Stimulated activated CD4-positive, alpha-beta T cell treated with anti-CD3 and anti-CD28 coated beads, TNF-alpha, amount 100 ng/mL, for 24 hours (primary cell): ENCODE results near the gene MDC1.

Source experiments
- DNase-seq, 3 experiments: peaks; one replicate each; pipeline ENCODE4 v3.0.0-alpha.2; 2020; ENCODE audit warnings: low read depth in 3 of 3

The MDC1 gene

GRCh38 chr6:30703011-30703410 lies 14.1 kb downstream of the MDC1 start:
- no peak for DNase-seq

- DNase-seq = no peak
Measured at GRCh38 chr6:30700340-30700739, 16.7 kb downstream of the MDC1 start.

- no peak for DNase-seq
Measured at GRCh38 chr6:30696432-30696831, 20.6 kb downstream of the MDC1 start.

- DNase-seq = no peak
Measured at GRCh38 chr6:30691208-30691847, 25.8 kb downstream of the MDC1 start.

- DNase-seq = peak in 2 of 3 experiments; percentile 67 to 81
Measured at GRCh38 chr6:30690403-30691207, 26.5 kb downstream of the MDC1 start, which contains the start of gene NRM. Gene NRM, minus strand, starts transcription at chr6:30690984. Its CDS starts 10 bp downstream, at chr6:30690974.

- DNase-seq = no peak
Measured at GRCh38 chr6:30689985-30690384, 27.1 kb downstream of the MDC1 start.

- no peak for DNase-seq
Measured at GRCh38 chr6:30689022-30689865, 27.8 kb downstream of the MDC1 start.

GRCh38 chr6:30688569-30688968 lies 28.5 kb downstream of the MDC1 start:
- DNase-seq = no peak

GRCh38 chr6:30687659-30688431 lies 29.2 kb downstream of the MDC1 start:
- DNase-seq = no peak

- peak in 2 of 3 experiments; percentile 75 to 95 for DNase-seq
Measured at GRCh38 chr6:30686908-30687658, 30.0 kb downstream of the MDC1 start.

GRCh38 chr6:30686009-30686907 lies 30.8 kb downstream of the MDC1 start, which contains the start of gene PPP1R18:
Gene PPP1R18, minus strand, starts transcription at chr6:30686645. Its CDS starts 627 bp downstream, at chr6:30686018.
- peak; percentile 76 to 91 (median 80) for DNase-seq

- no peak for DNase-seq
Measured at GRCh38 chr6:30685157-30686008, 31.7 kb downstream of the MDC1 start.

- peak in 1 of 3 experiments; percentile 61 for DNase-seq
Measured at GRCh38 chr6:30684386-30685156, 32.5 kb downstream of the MDC1 start.

GRCh38 chr6:30683980-30684338 lies 33.1 kb downstream of the MDC1 start:
- no peak for DNase-seq

- DNase-seq = no peak
Measured at GRCh38 chr6:30683183-30683979, 33.7 kb downstream of the MDC1 start.

GRCh38 chr6:30682143-30683117 lies 34.7 kb downstream of the MDC1 start:
- peak; percentile 67 to 85 (median 74) for DNase-seq
